Measurements from ENCODE around the gene PTTG1IP. TPM values are rescaled to one million over a fixed set of nuclear protein-coding genes. Genes with fewer than 3 reads are reported as not detected.

PTTG1IP gene
- total and polyA plus RNA-seq, 10 of the 15 experiments (the other 5 are each of a cell fraction or from before 2014, with no cell fraction given) = 2.4 to 56.4 (median 44.4) TPM

DNA sequence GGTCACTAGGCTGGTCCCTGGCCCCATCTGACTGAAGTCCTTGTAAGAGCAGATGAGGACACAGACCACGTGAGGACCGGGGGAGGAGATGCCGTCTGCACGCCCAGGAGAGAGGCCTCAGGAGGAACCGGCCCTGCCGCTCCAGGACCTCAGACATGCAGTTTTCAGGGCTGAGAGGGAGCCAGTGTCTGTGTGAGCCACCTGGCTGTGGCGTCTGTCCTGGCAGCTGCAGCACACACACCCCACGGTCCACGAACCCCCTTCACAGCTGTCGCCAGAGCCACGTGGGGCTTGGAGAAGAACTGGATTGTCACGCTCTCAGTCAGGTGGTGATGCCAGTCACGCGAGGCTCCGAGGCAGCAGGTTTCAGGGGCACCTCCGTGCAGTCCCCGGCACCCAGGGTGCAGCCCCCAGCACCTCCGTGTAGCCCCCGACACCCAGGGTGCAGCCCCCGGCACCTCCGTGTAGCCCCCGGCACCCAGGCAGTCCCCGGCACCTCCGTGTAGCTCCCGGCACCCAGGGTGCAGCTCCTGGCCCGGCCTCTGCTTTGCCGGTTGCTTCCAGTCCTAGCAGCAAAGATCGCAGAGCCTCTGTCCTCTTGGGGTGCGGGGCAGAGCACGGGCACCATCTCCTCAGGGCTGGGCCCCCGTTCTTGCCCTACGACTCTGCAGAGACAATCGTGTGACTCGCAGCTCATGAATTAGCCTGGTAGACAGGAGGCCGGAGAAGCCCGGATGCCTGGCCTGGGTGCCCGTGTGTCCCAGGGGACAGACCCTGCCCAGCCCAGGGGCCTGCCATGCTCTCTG is 36.6 kb downstream of the PTTG1IP start:
- no peak overlapping the region for H3K9ac ChIP-seq (ENCODE audit: control insufficient read depth, insufficient read depth, low read length)
- TF ChIP-seq SREBF1 (IDR thresholded peaks at IDR 0.05; ENCODE audit: low read length) = no peak
- no peak for TF ChIP-seq SRF (IDR thresholded peaks at IDR 0.05; ENCODE audit: low read depth in 2 of 2, low read length in 2 of 2)
- TF ChIP-seq ZBTB4 (CRISPR knock-in tag; IDR thresholded peaks at IDR 0.05) = no peak
- TF ChIP-seq TARDBP (IDR thresholded peaks at IDR 0.05; ENCODE audit: borderline replicate concordance) = no peak
- TF ChIP-seq TCF3 (IDR thresholded peaks at IDR 0.05; ENCODE audit: borderline replicate concordance, insufficient read depth, low read depth, low read length) = no peak
- TF ChIP-seq ZSCAN29 (IDR thresholded peaks at IDR 0.05) = no peak
- TF ChIP-seq TAF1 (IDR thresholded peaks at IDR 0.05; ENCODE audit: borderline replicate concordance, low read depth, low read length) = no peak
- TF ChIP-seq TCF12 (IDR thresholded peaks at IDR 0.05; ENCODE audit: low read depth, low read length) = no peak
- TF ChIP-seq CBX3 (IDR thresholded peaks at IDR 0.05; ENCODE audit: borderline replicate concordance, low read depth) = no peak
- TF ChIP-seq PKNOX1 (IDR thresholded peaks at IDR 0.05) = no peak
- no peak for TF ChIP-seq ZNF207 (IDR thresholded peaks at IDR 0.05; ENCODE audit: borderline replicate concordance)
- TF ChIP-seq MYC (IDR thresholded peaks at IDR 0.05; ENCODE audit: insufficient read depth, insufficient read length, insufficient replicate concordance, low read length, severe bottlenecking) = no peak

More for the DNA sequence above, 36.6 kb downstream of the PTTG1IP start:
- ATAC-seq (no peak), FAIRE-seq (no peak), DNase-seq (ENCODE audit: low read depth, low spot score) (no peak)
- no peaks in the 10 kb centered on the region for H3K79me2 ChIP-seq (ENCODE audit: control insufficient read depth, insufficient read depth, low read length)
- no peak overlapping the region for H2AFZ ChIP-seq (ENCODE audit: control insufficient read depth, low read depth, low read length)
- ChIA-PET RAD21 (ENCODE audit: unreplicated experiment) (no interaction called here), CTCF (no interaction called here), SMC1A (ENCODE audit: uncharacterized antibody, unreplicated experiment) (no interaction called here), POLR2A (interaction anchor here (1.0 kb wide), 1 partner anchor 19 kb away, joined by 3 read pairs; the partner anchor contains the start of gene SUMO3)
- no peaks in the 10 kb centered on the region for H3K9me3 ChIP-seq (replicated peaks; ENCODE audit: control insufficient read depth, insufficient read depth, low read length)
- WGBS (ENCODE audit: insufficient coverage, insufficient replicate concordance, low lambda C conversion rate, missing lambda C conversion rate) = 59% methylated on average over 32 of the region's 37 CpGs
- no TSS peak for BruUV-seq (replicated peaks)
- no peaks in the 10 kb centered on the region; a peak in 1 of 4 replicates for H3K27me3 ChIP-seq (replicated peaks in 1 of 2; ENCODE audit: control insufficient read depth in 2 of 2, insufficient read depth in 2 of 2, low read length in 1 of 2)
- no peaks in the 10 kb centered on the region for H3K4me1 ChIP-seq (ENCODE audit: control insufficient read depth, insufficient read depth, low read length)
- H3K36me3 ChIP-seq (ENCODE audit: control insufficient read depth in 2 of 2, insufficient read depth in 2 of 2, low read length in 1 of 2) = no peaks in the 10 kb centered on the region
- intact Hi-C loops (cut with micrococcal nuclease; ENCODE audit: unreplicated experiment) = no loop called here
- H3K27ac ChIP-seq (ENCODE audit: control insufficient read depth, insufficient read depth) = no peak overlapping the region
- H3K4me2 ChIP-seq (ENCODE audit: control insufficient read depth, insufficient read depth) = no peak overlapping the region
- H3K4me3 ChIP-seq = no peak overlapping the region
- in situ Hi-C loops (cut with MboI) = no loop called here
- H4K20me1 ChIP-seq (ENCODE audit: control insufficient read depth, insufficient read depth) = no peaks in the 10 kb centered on the region
